T-helper 2 cell treated with Interferon-gamma antibody and Interleukin-4, amounts not matched to agents 100 ng/mL and 5 ng/mL, for 36 hours (primary cell): ENCODE results near the gene SENP2. TPM values are rescaled to one million over a fixed set of nuclear protein-coding genes. Genes with fewer than 3 reads are reported as not detected.
"Not testable (repeated sequence)": the region's sequence is repeated elsewhere in the genome, so short reads cannot be mapped to it uniquely, and the experiment has no call there.

ENCODE experiments used
- intact Hi-C: fragments of 100-400 bp; cut with micrococcal nuclease; formaldehyde crosslinking; loops from one replicate; pipeline ENCODE4 v1.15.1; 2023
- total RNA-seq: library from RNA; stranded (reverse); gene quantifications from 2 replicates; pipeline ENCODE4 v1.2.3, GENCODE V29; 2022

Gene SENP2
- total RNA-seq, 1 donor from 2014 or later, result 29.8 TPM

GRCh38 chr3:185647134-185647879, 61.2 kb downstream of the SENP2 start:
- intact Hi-C loops, result no loop called here

- intact Hi-C loops, result no loop called here
Observed at GRCh38 chr3:185647880-185648210, 61.8 kb downstream of the SENP2 start.

GRCh38 chr3:185648396-185648795, 62.3 kb downstream of the SENP2 start:
- intact Hi-C loops, result no loop called here

DNA sequence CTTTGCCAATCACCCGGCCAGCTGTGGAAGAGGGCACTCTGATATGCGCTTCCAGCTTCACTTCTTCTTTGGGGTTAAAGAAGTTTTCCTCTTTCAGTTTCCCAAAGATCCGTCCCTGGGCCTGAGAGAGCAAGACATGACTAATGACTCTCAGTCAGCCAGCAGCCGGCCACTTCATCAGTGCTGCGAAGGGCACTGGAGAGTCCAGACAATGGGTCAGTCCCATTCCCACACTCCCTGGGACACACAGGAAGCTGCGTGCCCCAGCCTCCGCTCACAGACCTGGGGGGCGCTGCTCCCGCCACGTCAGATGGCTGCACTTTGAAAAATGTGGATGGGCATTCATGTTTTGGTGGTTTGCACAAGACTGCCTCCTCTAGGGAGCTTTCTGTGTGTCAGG, 63.3 kb downstream of the SENP2 start:
- intact Hi-C loops, result no loop called here

- intact Hi-C loops, result no loop called here
Observed at GRCh38 chr3:185651971-185652370, 65.9 kb downstream of the SENP2 start.

GRCh38 chr3:185653949-185654757, 68.1 kb downstream of the SENP2 start:
- intact Hi-C loops, result no loop called here

DNA sequence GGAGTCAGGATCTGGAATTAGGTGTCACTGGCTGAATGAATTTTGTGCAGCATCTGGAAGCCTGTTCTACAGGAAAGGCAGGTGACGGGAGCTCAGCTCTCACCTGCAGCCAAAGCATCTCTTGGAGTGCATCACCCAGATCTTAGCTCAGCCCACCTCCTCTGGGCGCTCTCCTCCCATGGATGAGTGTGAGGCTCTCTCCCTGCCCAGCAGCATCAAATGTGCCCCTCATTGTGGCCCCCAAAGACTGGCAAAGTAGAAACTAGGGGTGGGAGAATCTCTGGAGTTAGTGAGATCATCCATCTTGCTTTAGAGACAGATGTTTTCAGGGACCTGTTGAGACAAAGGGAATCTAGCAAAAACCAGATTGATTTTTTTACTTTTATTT, 68.7 kb downstream of the SENP2 start:
- intact Hi-C loops, result no loop called here

GRCh38 chr3:185655426-185656320, 69.6 kb downstream of the SENP2 start:
- intact Hi-C loops, result no loop called here

- intact Hi-C loops, result no loop called here
Observed at GRCh38 chr3:185656321-185656840, 70.3 kb downstream of the SENP2 start.

GRCh38 chr3:185657211-185657610, 71.1 kb downstream of the SENP2 start:
- intact Hi-C loops, result no loop called here

- intact Hi-C loops, result no loop called here
Observed at GRCh38 chr3:185657691-185658503, 71.8 kb downstream of the SENP2 start.

DNA sequence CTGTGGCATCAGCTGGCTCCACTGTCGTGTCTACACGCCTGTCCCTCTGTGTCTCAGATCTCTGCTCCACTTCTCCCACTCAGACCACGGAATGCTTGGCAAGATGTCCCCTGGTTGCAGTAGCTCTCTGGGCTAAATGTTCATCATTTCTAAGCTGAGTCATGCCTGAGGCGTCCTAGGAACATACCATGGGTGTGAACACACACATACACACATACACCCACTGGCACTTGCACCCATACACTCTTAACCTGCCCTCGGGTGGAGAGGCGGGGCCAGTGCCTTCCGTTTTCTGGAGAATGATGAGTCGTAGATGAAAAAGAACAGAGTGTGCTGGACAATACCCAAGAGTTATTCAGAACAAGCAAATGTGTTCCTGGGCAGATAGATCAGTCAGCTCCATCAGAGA, 72.4 kb downstream of the SENP2 start:
- intact Hi-C loops, result no loop called here

DNA sequence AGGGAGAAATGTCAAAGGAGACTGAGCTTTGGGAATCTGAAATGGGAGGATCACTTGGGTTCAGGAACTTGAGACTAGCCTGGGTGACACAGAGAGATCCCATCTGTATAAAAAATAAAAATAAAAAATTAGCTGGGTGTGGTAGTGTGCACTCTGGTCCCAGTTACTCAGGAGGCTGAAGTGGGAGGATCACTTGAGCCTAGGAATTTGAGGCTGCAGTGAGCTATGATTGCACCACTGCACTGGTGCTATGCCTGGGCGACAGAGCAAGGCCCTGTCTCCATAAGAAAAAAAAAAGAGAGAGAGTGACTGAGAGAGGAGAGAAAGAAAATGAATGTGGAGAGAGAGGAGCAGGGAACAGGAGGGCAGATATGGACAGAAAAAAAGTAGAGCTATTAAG, 72.8 kb downstream of the SENP2 start:
- intact Hi-C loops, result no loop called here

GRCh38 chr3:185659942-185660921, 74.1 kb downstream of the SENP2 start:
- intact Hi-C loops, result loop anchor here (1.0 kb wide), 1 partner anchor 108 kb away; no protein-coding TSS in a partner anchor

- intact Hi-C loops, result not testable (repeated sequence)
Observed at GRCh38 chr3:185661296-185661695, 75.2 kb downstream of the SENP2 start.

DNA sequence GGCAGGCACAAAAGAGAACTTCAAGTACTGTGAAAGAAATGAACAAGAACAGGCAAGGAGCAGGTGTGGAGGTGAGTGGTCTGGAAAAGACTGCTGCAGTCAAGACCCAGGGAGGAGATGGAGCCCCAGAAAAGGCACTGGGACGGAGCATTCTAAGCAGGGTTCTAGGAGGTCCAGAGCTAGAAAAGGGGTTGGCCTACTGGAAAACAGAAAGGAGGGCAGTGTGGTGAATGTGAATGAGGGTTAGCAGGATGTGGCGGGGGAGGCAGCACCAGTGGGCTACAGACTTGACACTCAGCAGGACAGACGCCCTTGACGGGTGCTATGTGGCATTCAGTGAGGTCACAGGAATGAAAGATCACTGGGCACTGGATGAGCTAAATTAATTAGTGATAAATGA, 75.7 kb downstream of the SENP2 start:
- intact Hi-C loops, result no loop called here

DNA sequence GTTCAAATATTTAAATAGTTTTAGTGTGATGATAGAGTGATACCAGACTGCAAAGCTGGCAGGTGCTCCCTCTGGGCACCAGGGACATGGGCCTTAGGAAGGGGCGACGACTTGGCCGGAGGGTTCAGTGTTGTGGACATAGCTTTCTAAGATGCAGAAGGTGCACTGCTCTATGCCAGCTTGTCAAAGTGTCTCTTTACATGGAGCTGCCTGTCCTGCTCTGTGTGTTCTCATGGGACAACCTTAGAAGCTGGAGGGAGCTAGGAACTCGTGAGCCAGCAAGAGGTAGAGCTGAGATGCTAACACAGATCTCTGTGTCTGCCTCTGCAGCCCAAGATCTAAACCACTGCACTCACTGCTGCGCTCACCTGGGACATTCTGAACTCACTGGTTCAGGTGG, 77.8 kb downstream of the SENP2 start:
- intact Hi-C loops, result no loop called here

GRCh38 chr3:185667574-185667973, 81.5 kb downstream of the SENP2 start:
- intact Hi-C loops, result no loop called here

DNA sequence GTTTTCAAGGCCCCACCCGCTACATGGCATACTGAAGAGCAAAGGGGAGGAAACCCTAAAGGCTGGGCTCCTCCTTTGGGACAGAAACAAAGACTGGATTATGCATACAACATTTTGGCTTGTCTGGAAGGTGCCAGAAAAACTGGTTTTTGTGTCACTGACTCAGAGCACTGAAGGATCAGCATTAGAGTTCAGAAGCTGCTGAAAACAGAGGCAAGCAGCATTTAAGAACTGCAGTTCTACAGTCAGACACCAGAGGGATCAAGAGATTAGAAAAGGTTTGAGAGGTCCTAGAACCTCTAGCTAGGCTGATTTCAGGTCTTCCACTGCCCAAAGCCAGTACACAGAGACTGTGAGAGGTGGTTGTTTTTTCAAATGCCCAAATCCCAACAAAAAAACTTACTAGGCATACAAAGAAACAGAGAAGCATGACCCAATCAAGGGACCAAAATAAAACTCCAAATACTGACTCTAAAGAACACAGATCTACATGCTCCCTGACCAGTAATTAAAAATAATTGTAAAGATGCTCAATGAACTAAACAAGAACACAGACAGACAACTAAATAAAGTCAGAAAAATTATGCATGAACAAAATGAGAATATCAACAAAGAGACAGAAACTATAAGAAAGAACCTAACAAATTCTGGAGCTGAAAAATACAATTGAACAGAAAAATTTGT, 91.2 kb downstream of the SENP2 start:
- intact Hi-C loops, result loop anchor here (1.0 kb wide), 1 partner anchor 91 kb away; no protein-coding TSS in a partner anchor
